ENCODE results near the gene MDM2. TPM values are rescaled to one million over a fixed set of nuclear protein-coding genes. Genes with fewer than 3 reads are reported as not detected.

MDM2 gene
- total and polyA plus RNA-seq, 9 donors = 27.5 to 61.8 (median 43.5) TPM

DNA sequence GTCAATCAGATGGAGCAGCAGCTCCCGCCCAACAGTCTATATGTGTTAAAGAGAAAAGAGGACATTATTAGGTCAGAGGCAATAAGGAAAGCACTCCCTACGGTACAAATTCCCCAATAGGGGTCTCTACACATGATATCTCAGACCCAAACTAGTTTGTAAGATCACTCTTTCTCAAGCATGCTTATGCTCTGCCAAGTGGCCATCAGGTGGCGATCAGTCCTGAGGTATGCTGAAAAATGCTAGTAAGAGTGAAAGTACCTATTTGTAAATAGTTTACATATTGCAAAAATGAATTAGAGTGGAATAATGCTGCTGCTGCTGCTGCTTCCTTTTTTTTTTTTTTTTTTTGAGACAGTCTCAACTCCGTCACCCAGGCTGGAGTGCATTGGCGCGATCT, 63.9 kb downstream of the MDM2 start:
- no peaks in the 10 kb centered on the region for H3K4me1 ChIP-seq (ENCODE audit: control insufficient read depth, insufficient read depth, low read length)
- no peaks in the 10 kb centered on the region for H3K27me3 ChIP-seq (ENCODE audit: control insufficient read depth, insufficient read depth, low read length)
- WGBS (ENCODE audit: insufficient coverage) = no CpG with 5 or more reads among the region's 6 CpGs
- H3K27ac ChIP-seq (ENCODE audit: low read length) = no peak overlapping the region
- no peaks in the 10 kb centered on the region for H3K9me3 ChIP-seq (replicated peaks; ENCODE audit: control insufficient read depth, low read depth, low read length)
- peak; percentile 14 for DNase-seq
- no peaks in the 10 kb centered on the region for H3K36me3 ChIP-seq (ENCODE audit: control insufficient read depth, insufficient read depth, low read length)
- no peak overlapping the region for H3K4me3 ChIP-seq (ENCODE audit: low read length)

DNA sequence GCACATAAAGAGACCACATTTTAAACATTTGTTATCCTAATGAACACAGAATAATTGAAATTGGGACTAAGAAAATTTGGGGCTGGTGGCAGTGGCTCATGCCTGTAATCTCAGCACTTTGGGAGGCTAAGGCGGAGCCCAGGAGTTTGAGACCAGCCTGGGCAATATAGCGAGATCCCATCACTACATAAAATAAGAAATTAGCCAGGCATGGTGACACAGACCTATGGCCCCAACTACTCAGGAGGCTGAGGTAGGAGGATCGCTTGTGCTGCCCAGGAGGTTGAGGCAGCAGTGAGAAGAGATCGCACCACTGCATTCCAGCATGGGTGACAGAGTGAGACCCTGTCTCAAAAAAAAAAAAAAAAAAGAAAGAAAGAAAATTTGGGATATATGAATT, 65.3 kb downstream of the MDM2 start:
- DNase-seq = no peak
- Histone ChIP-seq H3K27me3 (ENCODE audit: control insufficient read depth, insufficient read depth, low read length) (no peaks in the 10 kb centered on the region), H3K4me1 (ENCODE audit: control insufficient read depth, insufficient read depth, low read length) (no peaks in the 10 kb centered on the region), H3K36me3 (ENCODE audit: control insufficient read depth, insufficient read depth, low read length) (no peaks in the 10 kb centered on the region), H3K9me3 (replicated peaks; ENCODE audit: control insufficient read depth, low read depth, low read length) (no peaks in the 10 kb centered on the region), H3K27ac (ENCODE audit: low read length) (no peak overlapping the region), H3K4me3 (ENCODE audit: low read length) (no peak overlapping the region)
- WGBS (ENCODE audit: insufficient coverage) = 100% methylated on average over 1 of the region's 4 CpGs

DNA sequence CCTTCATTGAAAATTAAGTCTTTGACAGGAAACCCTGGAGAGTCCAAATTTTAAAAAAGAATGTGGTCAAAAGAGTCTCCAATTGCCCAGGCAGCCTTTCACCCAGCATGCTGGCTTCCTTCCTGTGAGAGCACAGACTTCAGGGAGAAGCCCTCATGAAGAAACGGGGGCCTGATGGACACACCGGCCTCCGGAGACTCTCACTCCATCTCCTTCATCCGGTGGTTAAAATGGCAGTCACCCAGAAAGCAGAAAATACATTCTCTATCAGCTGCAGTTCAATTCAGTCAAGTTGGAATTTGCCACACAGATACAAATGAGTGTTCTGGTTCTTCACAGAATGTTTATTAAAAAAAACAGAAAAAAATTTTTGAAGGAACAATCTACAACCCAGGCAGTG, 68.5 kb downstream of the MDM2 start:
- DNase-seq = no peak
- no peak overlapping the region for H3K4me3 ChIP-seq (ENCODE audit: low read length)
- H3K4me1 ChIP-seq (ENCODE audit: control insufficient read depth, insufficient read depth, low read length) = no peaks in the 10 kb centered on the region
- no CpG with 5 or more reads among the region's 4 CpGs for WGBS (ENCODE audit: insufficient coverage)
- H3K27ac ChIP-seq (ENCODE audit: low read length) = no peak overlapping the region
- no peaks in the 10 kb centered on the region for H3K9me3 ChIP-seq (replicated peaks; ENCODE audit: control insufficient read depth, low read depth, low read length)
- H3K36me3 ChIP-seq (ENCODE audit: control insufficient read depth, insufficient read depth, low read length) = no peaks in the 10 kb centered on the region
- H3K27me3 ChIP-seq (ENCODE audit: control insufficient read depth, insufficient read depth, low read length) = no peaks in the 10 kb centered on the region

- Histone ChIP-seq H3K36me3 (ENCODE audit: control insufficient read depth, insufficient read depth, low read length) (no peaks in the 10 kb centered on the region), H3K27me3 (ENCODE audit: control insufficient read depth, insufficient read depth, low read length) (no peaks in the 10 kb centered on the region), H3K4me1 (ENCODE audit: control insufficient read depth, insufficient read depth, low read length) (no peaks in the 10 kb centered on the region), H3K27ac (ENCODE audit: low read length) (no peak overlapping the region), H3K9me3 (replicated peaks; ENCODE audit: control insufficient read depth, low read depth, low read length) (no peaks in the 10 kb centered on the region), H3K4me3 (ENCODE audit: low read length) (no peak overlapping the region)
- no CpG with 5 or more reads among the region's 4 CpGs for WGBS (ENCODE audit: insufficient coverage)
- no peak for DNase-seq
These were observed 69.6 kb downstream of the MDM2 start for GRCh38 chr12:68877583-68877982.

DNA sequence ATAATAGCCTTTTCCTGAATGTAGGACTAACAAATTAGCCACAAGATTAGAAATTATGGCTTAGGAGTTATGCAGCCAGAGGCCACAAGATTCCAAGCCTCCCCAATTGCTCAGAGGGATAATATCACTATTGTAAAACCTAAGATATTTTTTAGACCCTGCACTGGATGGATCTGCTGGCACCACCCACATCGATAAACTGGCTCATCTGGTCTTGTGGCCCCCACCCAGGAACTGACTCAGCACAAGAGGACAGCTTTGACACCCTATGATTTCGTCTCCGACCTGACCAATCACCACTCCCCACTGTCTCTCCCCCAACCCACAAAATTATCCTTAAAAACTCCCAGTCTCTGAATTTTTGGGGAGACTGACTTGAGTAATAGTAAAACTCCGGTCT, 70.3 kb downstream of the MDM2 start:
- no peaks in the 10 kb centered on the region for H3K9me3 ChIP-seq (replicated peaks; ENCODE audit: control insufficient read depth, low read depth, low read length)
- H3K27me3 ChIP-seq (ENCODE audit: control insufficient read depth, insufficient read depth, low read length) = no peaks in the 10 kb centered on the region
- no peaks in the 10 kb centered on the region for H3K36me3 ChIP-seq (ENCODE audit: control insufficient read depth, insufficient read depth, low read length)
- no peak overlapping the region for H3K4me3 ChIP-seq (ENCODE audit: low read length)
- WGBS (ENCODE audit: insufficient coverage) = 100% methylated on average over 1 of the region's 4 CpGs
- no peak for DNase-seq
- H3K27ac ChIP-seq (ENCODE audit: low read length) = no peak overlapping the region
- no peaks in the 10 kb centered on the region for H3K4me1 ChIP-seq (ENCODE audit: control insufficient read depth, insufficient read depth, low read length)

- H3K9me3 ChIP-seq (replicated peaks; ENCODE audit: control insufficient read depth, low read depth, low read length) = no peaks in the 10 kb centered on the region
- no peak overlapping the region for H3K27ac ChIP-seq (ENCODE audit: low read length)
- no peaks in the 10 kb centered on the region for H3K27me3 ChIP-seq (ENCODE audit: control insufficient read depth, insufficient read depth, low read length)
- H3K4me1 ChIP-seq (ENCODE audit: control insufficient read depth, insufficient read depth, low read length) = no peaks in the 10 kb centered on the region
- DNase-seq = no peak
- no peaks in the 10 kb centered on the region for H3K36me3 ChIP-seq (ENCODE audit: control insufficient read depth, insufficient read depth, low read length)
- 100% methylated on average over 1 of the region's 4 CpGs for WGBS (ENCODE audit: insufficient coverage)
- no peak overlapping the region for H3K4me3 ChIP-seq (ENCODE audit: low read length)
These were observed 70.9 kb downstream of the MDM2 start for GRCh38 chr12:68878846-68879245.

DNA sequence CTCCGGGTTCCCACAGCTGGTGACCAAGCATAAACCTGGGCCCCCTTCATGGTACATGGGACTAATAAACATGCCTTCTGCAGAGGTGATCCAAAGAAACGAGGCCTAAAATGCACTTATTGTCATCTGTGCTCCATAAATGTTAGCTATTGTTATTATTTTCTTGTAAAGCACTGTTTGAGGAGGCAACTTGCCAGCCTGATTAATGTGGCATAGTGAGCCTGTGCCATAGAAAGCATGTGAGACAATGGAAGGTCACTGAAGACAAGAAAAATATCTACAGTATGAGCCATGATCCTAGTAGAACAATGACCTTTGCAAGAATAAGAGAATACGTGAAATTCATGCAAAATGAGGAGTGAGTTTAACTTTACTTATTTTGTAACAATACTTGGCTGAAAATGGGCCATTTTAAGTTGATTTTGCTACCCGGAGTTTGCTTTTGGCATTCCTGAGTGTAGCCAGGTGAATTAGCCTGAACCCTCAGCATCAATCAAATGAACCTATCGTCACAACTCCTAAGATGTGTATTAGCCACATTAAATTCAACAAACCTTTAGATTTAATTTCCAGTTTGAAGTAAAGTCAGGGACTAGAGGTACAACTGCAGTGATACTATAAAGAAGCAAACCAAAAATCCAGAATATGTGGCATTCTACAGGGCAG, 72.8 kb downstream of the MDM2 start:
- WGBS (ENCODE audit: insufficient coverage) = 80% methylated on average over 1 of the region's 5 CpGs
- Histone ChIP-seq H3K4me1 (ENCODE audit: control insufficient read depth, insufficient read depth, low read length) (no peaks in the 10 kb centered on the region), H3K4me3 (ENCODE audit: low read length) (no peak overlapping the region), H3K27ac (ENCODE audit: low read length) (no peak overlapping the region), H3K36me3 (ENCODE audit: control insufficient read depth, insufficient read depth, low read length) (no peaks in the 10 kb centered on the region), H3K9me3 (replicated peaks; ENCODE audit: control insufficient read depth, low read depth, low read length) (no peaks in the 10 kb centered on the region), H3K27me3 (ENCODE audit: control insufficient read depth, insufficient read depth, low read length) (no peaks in the 10 kb centered on the region)
- no peak for DNase-seq

DNA sequence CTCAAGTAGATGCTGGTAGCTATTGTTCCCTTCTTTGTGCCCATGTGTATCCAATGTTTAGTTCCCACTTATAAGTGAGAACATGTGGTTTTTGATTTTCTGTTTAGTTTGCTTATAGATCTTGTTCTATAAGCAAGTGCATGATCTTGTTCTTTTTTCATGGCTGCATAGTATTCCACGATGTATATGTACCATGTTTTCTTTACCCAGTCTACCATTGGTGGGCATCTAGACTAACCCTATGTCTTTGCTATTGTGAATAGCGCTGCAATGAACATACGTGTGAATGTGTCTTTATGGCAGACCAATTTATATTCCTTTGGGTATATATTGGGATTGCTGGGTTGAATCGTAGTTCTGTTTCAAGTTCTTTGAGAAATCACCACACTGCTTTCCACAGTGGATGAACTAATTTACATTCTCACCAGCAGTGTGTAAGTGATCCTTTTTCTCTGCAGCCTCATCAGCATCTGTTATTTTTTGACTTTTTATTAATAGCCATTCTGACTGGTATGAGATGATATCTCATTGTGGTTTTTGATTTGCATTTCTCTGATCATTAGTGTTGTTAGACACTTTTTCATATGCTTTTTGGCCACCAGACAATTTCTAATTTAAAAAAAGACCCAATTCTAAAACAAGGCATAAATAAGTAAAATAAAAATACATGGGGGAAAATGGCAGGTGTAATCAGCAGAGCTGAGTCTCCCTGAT, 74.4 kb downstream of the MDM2 start:
- no peaks in the 10 kb centered on the region for H3K9me3 ChIP-seq (replicated peaks; ENCODE audit: control insufficient read depth, low read depth, low read length)
- no peak overlapping the region for H3K27ac ChIP-seq (ENCODE audit: low read length)
- H3K4me1 ChIP-seq (ENCODE audit: control insufficient read depth, insufficient read depth, low read length) = no peaks in the 10 kb centered on the region
- DNase-seq = no peak
- WGBS (ENCODE audit: insufficient coverage) = no CpG with 5 or more reads among the region's 4 CpGs
- H3K36me3 ChIP-seq (ENCODE audit: control insufficient read depth, insufficient read depth, low read length) = no peaks in the 10 kb centered on the region
- no peak overlapping the region for H3K4me3 ChIP-seq (ENCODE audit: low read length)
- H3K27me3 ChIP-seq (ENCODE audit: control insufficient read depth, insufficient read depth, low read length) = no peaks in the 10 kb centered on the region

DNA sequence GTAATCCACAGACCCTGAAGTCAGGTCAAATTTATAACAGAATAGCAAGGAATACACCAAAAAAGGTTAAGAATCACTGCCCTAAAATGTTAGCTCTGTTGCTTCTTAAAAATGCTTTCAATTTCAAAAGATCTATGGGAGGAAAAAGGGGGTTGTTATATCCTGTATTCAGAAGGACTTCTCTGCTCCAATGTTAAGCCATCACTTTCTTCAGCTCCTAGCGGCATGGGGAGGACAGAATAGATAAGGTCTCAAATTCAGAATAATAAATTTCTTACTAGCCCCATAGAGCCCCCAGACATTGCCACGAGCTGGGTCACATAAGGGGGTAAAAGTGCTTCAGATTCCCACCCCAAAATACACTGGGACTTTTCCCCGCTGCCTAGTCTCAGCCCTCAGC, 75.2 kb downstream of the MDM2 start:
- Histone ChIP-seq H3K4me3 (ENCODE audit: low read length) (no peak overlapping the region), H3K4me1 (ENCODE audit: control insufficient read depth, insufficient read depth, low read length) (no peaks in the 10 kb centered on the region), H3K36me3 (ENCODE audit: control insufficient read depth, insufficient read depth, low read length) (no peaks in the 10 kb centered on the region), H3K27ac (ENCODE audit: low read length) (no peak overlapping the region), H3K9me3 (replicated peaks; ENCODE audit: control insufficient read depth, low read depth, low read length) (no peaks in the 10 kb centered on the region), H3K27me3 (ENCODE audit: control insufficient read depth, insufficient read depth, low read length) (no peaks in the 10 kb centered on the region)
- DNase-seq = no peak
- no CpG with 5 or more reads among the region's 3 CpGs for WGBS (ENCODE audit: insufficient coverage)

DNA sequence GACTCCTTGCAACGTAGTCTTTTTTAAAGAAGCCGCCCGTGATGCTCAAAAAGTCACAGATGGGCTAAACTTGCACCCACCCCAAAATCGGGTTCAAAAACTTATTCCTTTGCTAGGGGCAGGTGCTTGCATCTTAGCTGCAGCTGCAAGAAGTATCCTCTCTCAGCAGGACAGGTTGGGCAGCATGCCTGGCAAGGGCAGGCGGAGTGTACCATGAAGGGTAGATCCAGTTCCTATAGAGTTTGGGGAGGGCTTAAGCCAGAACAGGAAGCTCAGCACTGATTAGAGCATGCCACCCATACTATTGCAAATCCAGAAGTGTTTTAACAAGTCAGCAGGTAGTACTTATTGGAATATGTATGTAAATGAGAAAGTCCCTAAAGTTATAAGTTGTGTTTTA, 76.3 kb downstream of the MDM2 start:
- Histone ChIP-seq H3K27me3 (ENCODE audit: control insufficient read depth, insufficient read depth, low read length) (no peaks in the 10 kb centered on the region), H3K9me3 (replicated peaks; ENCODE audit: control insufficient read depth, low read depth, low read length) (no peaks in the 10 kb centered on the region), H3K27ac (ENCODE audit: low read length) (no peak overlapping the region), H3K4me1 (ENCODE audit: control insufficient read depth, insufficient read depth, low read length) (no peaks in the 10 kb centered on the region), H3K36me3 (ENCODE audit: control insufficient read depth, insufficient read depth, low read length) (no peaks in the 10 kb centered on the region), H3K4me3 (ENCODE audit: low read length) (no peak overlapping the region)
- WGBS (ENCODE audit: insufficient coverage) = 94% methylated on average over 4 of the region's 5 CpGs
- no peak for DNase-seq

All from muscle of leg (tissue), 11 donors.